ENCODE measurements around the gene SCAMP5.

The SCAMP5 gene

GRCh38 chr15:74960995-74961588, 34.3 kb upstream of the SCAMP5 start:
- Histone ChIP-seq H3K27ac (no peak overlapping the region), H3K4me3 (no peak overlapping the region)
- no peak for TF ChIP-seq CTCF (IDR thresholded peaks at IDR 0.05)
- DNase-seq (ENCODE audit: low spot score), result no peak

- TF ChIP-seq CTCF (IDR thresholded peaks at IDR 0.05), result no peak
- no peak overlapping the region for H3K4me3 ChIP-seq
- no peak overlapping the region for H3K27ac ChIP-seq
- no peak for DNase-seq (ENCODE audit: low spot score)
These were observed 33.7 kb upstream of the SCAMP5 start for GRCh38 chr15:74961616-74962015.

GRCh38 chr15:74962219-74962618, 33.1 kb upstream of the SCAMP5 start:
- no peak for DNase-seq (ENCODE audit: low spot score)
- TF ChIP-seq CTCF (IDR thresholded peaks at IDR 0.05), result no peak
- H3K27ac ChIP-seq, result no peak overlapping the region
- H3K4me3 ChIP-seq, result no peak overlapping the region

- H3K4me3 ChIP-seq, result no peak overlapping the region
- TF ChIP-seq CTCF (IDR thresholded peaks at IDR 0.05), result no peak
- no peak overlapping the region for H3K27ac ChIP-seq
- DNase-seq (ENCODE audit: low spot score), result no peak
These were observed 32.7 kb upstream of the SCAMP5 start for GRCh38 chr15:74962671-74963070.

GRCh38 chr15:74963213-74963612, 32.1 kb upstream of the SCAMP5 start:
- H3K4me3 ChIP-seq, result no peak overlapping the region
- H3K27ac ChIP-seq, result no peak overlapping the region
- no peak for TF ChIP-seq CTCF (IDR thresholded peaks at IDR 0.05)
- DNase-seq (ENCODE audit: low spot score), result no peak

DNA sequence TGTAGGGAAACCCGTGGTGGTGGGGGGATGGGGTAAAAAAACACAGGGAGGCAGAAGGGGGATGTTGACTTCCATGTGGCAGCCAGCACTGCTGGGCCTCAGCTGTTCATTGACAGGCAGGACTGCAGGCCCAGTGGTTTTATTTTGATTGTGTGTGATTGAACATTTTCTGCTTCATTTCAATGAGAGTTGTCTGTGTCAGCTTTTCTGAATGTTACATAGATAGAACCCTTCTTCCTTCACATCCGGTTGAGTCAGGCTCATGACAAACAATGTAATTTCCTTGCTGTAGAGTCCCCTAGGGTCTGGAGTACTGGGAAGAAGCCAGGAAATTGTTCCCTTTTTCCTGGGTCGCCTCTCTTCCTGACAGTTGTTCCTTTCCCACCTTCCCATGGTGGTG, 30.6 kb upstream of the SCAMP5 start:
- H3K27ac ChIP-seq, result peak overlapping the region in 1 of 2 donors; percentile 34
- DNase-seq (ENCODE audit: low spot score), result no peak
- no peak for TF ChIP-seq CTCF (IDR thresholded peaks at IDR 0.05)
- no peak overlapping the region for H3K4me3 ChIP-seq

- no peak for TF ChIP-seq CTCF (IDR thresholded peaks at IDR 0.05)
- no peak overlapping the region for H3K4me3 ChIP-seq
- H3K27ac ChIP-seq, result no peak overlapping the region
- no peak for DNase-seq (ENCODE audit: low spot score)
These were observed 27.7 kb upstream of the SCAMP5 start for GRCh38 chr15:74967670-74968069.
